GM19468 (cell line): Measurements from ENCODE around the gene C4orf50.

Experiments
- ATAC-seq: cut with Tn5 transposase; IDR thresholded peaks from one replicate; pipeline ENCODE4 v1.9.1; 2021; ENCODE audit warnings: mild to moderate bottlenecking, moderate library complexity, moderate number of reproducible peaks; ENCODE audit not compliant: unreplicated experiment; ENCODE audit errors: extremely low read depth

C4orf50 gene

GRCh38 chr4:6044805-6045204 is 26.6 kb upstream of the C4orf50 start:
- no peak for ATAC-seq

GRCh38 chr4:6044276-6044675 is 26.0 kb upstream of the C4orf50 start:
- no peak for ATAC-seq

DNA sequence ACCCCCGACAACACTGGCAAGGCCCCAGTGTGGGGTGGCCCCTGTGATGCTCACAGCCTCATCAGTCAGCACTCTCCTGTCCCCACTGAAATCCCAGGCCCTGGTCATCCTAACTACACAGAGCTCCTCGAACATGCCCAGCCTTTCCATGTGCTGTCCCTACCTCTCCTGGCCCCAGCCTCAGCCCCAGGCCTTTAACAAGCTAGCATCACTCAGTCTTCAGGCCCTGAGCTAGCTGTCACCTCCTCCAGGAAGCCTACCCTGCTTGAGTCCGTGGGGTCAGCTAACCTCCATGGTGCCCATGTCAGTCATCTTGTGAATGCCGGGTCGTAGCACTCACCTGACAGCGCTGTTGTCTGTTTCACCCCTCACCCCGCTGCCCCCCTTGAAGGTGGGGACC is 25.6 kb upstream of the C4orf50 start:
- no peak for ATAC-seq

GRCh38 chr4:6043188-6043587 is 25.0 kb upstream of the C4orf50 start:
- ATAC-seq, result no peak

- no peak for ATAC-seq
Measured at GRCh38 chr4:6042293-6043063, 24.2 kb upstream of the C4orf50 start.

GRCh38 chr4:6041800-6042199 is 23.6 kb upstream of the C4orf50 start:
- ATAC-seq, result no peak

DNA sequence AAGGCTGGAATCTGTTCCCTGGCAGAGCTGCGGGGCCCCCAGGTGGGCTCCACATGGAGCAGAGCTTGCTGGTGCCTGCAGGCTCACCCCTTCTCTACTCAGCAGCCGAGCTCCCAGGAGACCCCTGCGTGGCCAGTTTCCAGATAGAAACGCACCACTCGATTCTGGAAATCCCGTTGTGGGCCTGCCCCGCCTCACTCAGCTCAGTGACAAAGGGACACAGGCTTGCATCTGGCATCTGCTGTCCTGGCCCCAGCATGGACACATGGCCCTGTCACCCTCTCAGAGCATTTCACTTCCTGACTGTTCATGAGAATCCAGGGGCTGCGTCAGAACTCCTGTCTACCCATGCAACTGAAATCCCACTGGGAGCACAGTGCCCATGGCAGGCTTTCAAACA is 20.5 kb upstream of the C4orf50 start:
- ATAC-seq, result no peak

DNA sequence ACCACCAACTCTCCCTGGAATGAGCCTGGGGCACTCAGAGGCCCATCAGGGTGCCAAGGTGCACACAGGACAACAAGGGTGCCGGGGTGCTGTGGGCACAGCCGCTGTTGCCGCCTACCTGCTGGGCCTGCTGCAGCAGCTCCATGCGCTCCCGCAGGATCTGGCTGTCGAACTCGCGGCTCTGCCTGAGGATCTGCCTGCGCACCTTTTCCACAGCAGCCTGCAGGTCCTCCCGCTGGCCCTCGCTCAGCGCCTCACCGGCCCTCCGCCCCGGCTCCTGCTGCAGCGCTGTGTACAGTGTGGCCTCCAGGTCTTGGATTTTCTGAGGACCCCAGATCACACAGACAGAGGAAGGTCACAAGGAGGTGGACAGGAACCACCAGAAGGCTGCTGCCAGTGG is 17.6 kb upstream of the C4orf50 start:
- no peak for ATAC-seq

GRCh38 chr4:6033381-6033780 is 15.2 kb upstream of the C4orf50 start:
- ATAC-seq, result no peak

DNA sequence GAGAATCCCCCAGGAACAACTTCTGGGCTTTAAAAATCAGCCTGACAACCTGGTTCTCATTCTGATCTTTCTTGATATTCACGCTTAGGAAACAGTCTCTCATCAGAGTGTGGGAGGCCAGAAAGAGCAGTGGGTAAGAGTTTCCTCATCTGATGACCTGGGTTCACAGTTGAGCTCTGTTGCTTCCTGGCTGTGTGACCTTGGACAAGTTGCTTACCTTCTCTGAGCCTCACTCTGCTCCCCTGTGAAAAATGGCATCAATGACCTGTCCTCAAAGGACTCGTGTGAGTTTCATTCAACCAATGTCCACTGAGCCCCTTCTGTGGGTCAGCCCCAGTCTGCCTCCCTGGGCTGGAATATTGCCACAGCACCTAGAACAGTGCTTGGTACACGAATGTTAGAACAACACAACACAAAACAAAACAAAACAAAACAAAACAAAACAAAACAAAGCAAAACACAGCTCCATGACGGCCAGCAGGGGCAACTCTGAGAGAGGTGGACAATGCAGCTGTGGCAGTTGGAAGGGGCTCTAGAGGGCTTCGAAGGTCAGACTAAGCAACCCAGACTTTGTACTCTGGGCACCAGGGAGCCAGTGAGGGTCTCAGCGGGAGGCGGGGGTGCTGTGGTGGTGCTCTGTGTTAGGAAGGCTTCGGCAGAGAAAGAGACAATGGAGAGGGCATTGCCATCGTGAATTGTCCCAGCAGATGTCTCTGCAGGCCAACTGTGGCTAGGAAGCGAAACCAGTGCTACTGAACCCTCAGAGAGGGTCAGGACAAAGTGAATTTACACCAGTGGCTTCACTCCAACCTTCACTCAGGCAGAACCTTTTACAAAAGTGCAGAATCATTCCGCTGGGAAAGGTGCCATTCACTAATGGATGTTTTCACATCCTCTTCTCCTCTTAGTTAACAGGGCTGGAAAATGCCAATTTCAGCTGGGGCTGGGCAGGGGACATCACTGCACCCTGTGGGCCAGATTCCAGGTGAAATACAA is 14.3 kb upstream of the C4orf50 start:
- no peak for ATAC-seq

GRCh38 chr4:6031846-6032245 is 13.6 kb upstream of the C4orf50 start:
- no peak for ATAC-seq

- no peak for ATAC-seq
Measured at GRCh38 chr4:6030679-6031078, 12.4 kb upstream of the C4orf50 start.

DNA sequence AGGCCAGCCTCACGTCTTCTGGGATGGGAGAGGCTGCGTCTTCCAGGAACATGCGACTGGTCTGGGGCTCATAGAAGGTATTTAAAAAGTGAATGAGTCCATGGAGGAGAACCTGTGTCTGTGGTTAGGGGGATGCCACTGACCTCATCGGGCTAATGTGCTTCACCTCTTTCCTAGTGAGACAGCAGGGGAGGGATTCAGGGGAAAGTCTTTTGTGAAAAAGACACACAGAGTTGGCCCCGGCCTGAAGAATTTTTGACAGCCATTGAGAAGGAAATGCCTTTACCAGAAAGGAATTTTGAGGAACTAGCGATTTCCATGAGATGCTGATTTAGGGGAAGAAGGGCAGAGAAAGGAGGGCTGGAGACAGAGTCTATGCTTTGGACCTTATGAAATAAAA is 11.0 kb upstream of the C4orf50 start:
- ATAC-seq, result no peak

GRCh38 chr4:6028168-6028567 is 9.9 kb upstream of the C4orf50 start:
- ATAC-seq, result no peak

DNA sequence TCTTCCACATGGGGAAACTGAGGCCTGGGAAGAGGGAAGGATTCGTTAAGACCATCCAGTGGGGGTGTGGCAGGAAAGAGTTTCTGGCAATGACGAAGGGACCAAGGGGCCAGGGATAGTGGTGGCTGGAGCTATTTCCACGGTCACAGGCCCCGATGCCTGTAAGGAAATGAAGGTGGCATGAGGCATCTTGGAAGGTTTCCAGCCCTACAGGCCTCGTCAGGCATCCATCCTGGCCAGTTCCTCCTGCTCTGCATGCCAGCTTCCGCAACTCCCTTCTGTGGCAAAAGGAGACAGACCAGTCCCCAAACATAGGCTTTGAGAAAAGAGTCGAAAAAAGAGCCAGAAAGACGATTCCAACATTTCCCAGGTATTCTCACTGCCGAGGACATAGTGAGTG is 9.2 kb upstream of the C4orf50 start:
- no peak for ATAC-seq

GRCh38 chr4:6024313-6024960 is 6.2 kb upstream of the C4orf50 start:
- no peak for ATAC-seq

GRCh38 chr4:6023731-6024130 is 5.5 kb upstream of the C4orf50 start:
- no peak for ATAC-seq

DNA sequence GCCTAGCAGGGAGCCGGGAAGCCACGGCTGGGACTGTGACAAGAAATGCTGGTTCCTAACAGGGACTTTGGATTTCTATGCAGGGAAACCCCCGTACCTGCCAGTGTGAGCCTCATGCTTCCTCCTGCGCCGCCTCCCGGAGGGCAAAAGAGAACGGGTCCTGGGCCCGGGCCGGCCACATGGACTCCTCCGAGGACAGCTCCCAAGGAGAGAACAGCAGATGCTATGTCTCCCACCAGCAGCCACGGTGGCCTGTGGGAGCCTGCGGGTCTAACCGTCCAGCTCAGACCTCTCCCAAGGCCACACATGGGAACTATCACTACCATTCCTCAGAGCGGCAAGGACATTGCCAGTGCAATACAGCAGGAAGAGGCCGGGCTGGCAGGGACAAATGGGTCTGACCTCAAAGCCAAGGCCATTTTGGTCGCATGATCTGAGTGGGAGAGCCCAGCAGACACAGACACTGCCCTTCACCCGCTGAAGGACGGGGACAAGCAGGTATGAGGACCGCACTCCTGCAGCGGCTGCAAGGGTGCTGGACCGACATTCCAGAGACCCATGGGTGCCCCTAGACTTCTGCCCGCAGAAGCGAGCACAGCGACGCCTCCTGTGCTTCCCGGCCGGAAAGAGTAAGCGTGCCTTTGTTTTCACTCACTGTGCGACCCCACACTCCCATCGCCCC is 4.5 kb upstream of the C4orf50 start:
- ATAC-seq, result no peak

DNA sequence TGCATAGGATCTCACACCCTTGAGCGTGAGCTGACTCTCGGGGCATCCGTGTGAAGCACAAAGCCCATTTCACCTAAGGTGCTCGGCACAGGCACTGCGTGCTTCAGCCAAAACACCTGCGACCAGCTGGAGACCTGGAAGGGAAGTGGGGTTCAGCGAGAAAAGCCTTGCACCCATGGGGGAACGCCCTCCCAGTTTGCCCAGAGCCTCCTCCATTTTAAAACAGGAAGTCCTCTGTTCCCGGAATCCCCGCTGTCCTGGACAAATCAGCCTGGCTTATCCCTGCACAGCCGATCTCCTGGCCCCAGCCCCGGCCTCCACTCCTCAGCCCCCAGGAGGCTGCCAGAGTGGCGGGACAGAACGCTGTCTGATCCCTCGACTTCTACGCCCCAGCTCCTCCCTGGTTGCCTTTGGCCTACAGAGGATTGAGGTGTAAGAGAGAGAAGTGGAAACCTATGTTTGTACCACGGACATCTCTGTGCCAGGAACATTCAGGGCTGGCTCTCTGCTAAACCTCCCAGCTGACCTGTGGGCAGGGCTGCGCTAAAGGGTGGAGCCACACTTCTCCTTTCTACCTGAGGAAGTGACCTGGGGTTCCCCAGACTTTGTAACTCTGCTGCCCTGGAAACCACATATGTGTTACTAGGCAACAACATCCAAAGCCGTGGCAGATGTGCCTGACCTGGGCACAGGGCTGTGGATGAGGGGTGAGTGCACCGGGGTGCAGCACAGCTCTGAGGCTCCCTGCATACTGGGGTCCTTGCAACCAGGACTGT is 3.8 kb upstream of the C4orf50 start:
- no peak for ATAC-seq

- ATAC-seq, result no peak
Measured at GRCh38 chr4:6020613-6021012, 2.4 kb upstream of the C4orf50 start.
